AG10803 (cell line): ENCODE measurements around the gene SEC24D.

ENCODE experiments used
- DNase-seq: peaks from one replicate; pipeline ENCODE4 v3.0.0; 2010; ENCODE audit warnings: low read depth
- H3K4me3 ChIP-seq: 2 replicates; pipeline ENCODE4 v1.5.1; 2011; ENCODE audit warnings: mild to moderate bottlenecking, low read length, control low read depth
- TF ChIP-seq, protein P1 (sequence below): conservative IDR thresholded peaks from 2 replicates; pipeline ENCODE4 v1.5.1; 2011; ENCODE audit warnings: mild to moderate bottlenecking, low read length, control low read depth, inconsistent platforms

Gene SEC24D

GRCh38 chr4:118872181-118872580, 36.3 kb upstream of the SEC24D start:
- H3K4me3 ChIP-seq: no peak overlapping the region
- TF ChIP-seq, protein P1, sequence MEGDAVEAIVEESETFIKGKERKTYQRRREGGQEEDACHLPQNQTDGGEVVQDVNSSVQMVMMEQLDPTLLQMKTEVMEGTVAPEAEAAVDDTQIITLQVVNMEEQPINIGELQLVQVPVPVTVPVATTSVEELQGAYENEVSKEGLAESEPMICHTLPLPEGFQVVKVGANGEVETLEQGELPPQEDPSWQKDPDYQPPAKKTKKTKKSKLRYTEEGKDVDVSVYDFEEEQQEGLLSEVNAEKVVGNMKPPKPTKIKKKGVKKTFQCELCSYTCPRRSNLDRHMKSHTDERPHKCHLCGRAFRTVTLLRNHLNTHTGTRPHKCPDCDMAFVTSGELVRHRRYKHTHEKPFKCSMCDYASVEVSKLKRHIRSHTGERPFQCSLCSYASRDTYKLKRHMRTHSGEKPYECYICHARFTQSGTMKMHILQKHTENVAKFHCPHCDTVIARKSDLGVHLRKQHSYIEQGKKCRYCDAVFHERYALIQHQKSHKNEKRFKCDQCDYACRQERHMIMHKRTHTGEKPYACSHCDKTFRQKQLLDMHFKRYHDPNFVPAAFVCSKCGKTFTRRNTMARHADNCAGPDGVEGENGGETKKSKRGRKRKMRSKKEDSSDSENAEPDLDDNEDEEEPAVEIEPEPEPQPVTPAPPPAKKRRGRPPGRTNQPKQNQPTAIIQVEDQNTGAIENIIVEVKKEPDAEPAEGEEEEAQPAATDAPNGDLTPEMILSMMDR: no peak
- no peak for DNase-seq

- TF ChIP-seq, protein P1: no peak
- peak; percentile 70 for DNase-seq
- no peak overlapping the region for H3K4me3 ChIP-seq
Observed at GRCh38 chr4:118869808-118870342, 33.9 kb upstream of the SEC24D start.

DNA sequence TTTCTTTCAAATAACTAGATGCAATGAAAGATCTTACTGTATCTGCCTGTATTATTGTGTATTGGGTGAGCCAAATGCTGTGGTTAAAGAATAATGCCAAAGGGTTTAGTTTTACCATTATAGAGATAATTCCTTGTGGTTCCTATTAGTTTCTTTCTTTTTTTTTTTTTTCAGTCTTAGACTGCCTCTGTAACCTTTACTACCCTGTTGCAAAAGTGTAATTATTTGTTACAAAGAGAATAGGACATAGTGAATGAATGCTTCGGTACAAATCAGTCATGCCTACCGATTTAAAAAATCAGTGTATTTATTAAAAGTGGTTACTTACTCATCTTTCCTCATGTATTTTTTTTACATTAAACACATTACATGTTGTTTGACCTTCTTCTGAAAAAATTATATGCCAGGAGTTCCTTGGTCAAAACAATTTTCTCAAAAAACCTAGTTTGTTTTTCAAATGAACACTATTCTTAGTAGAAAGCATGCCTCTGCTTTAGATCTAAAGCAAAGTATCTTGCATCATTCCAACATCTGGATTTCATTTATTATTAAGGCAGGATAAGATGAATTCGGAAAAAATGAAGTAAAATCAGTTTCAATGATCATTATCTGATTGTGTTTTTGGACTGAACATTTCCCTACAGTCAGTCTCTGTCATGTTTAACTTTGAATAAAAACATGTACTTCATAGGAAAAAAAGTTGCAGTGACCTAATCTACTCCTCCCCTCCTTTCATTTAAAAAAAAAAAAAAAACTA, 31.6 kb upstream of the SEC24D start:
- TF ChIP-seq, protein P1: no peak
- H3K4me3 ChIP-seq: no peak overlapping the region
- peak; percentile 64 for DNase-seq

DNA sequence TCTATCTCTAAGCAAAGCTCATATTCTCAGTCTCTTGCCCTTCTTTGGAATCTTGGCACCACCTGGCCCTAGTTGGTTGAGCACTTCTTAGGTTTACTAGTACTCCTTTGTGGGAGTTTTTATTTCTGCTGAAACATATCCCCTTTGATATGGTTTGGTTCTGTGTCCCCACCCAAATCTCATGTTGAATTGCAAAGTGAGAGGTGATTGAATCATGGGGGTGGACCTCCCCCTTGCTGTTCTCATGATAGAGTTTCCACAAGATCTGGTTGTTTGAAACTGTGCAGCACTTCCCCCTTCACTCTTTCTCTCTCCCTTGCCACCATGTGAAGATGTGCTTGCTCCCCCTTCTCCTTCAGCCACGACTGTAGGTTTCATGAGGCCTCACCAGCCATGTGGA, 30.5 kb upstream of the SEC24D start:
- no peak overlapping the region for H3K4me3 ChIP-seq
- TF ChIP-seq, protein P1: no peak
- DNase-seq: no peak

DNA sequence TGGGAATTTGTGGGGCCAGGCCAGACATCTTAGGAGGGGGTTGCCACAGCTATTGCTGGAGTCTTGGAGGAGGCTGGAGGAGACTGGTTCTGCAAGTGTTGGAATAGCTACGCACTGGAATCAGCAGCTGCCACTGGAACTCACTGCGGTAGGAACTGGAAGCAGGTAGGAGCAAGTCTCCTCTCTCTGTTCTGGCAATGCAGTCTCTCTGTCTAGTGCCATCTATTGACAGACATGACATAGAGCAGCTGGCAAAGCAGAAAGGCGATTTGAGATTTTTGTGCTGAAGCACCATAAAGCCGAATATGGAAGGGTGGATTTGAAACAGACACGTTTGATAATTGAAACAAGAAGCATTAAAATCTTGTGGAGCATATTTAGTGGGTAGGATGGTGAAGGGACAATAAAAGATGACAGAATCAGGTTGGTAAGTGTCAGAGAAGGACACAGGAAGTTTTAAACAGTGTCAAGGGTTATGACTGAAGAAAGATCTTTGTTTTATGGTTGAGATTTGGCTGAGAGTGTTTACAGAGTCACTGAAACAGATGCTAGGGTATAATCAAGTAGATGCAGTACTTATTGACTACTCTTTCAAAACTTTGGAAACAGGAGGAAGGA, 29.3 kb upstream of the SEC24D start:
- TF ChIP-seq, protein P1: peak; percentile 82
- peak; percentile 56 for DNase-seq
- H3K4me3 ChIP-seq: no peak overlapping the region

GRCh38 chr4:118858779-118859178, 22.9 kb upstream of the SEC24D start:
- H3K4me3 ChIP-seq: no peak overlapping the region
- TF ChIP-seq, protein P1: no peak
- no peak for DNase-seq

- no peak for DNase-seq
- TF ChIP-seq, protein P1: no peak
- no peak overlapping the region for H3K4me3 ChIP-seq
Observed at GRCh38 chr4:118857760-118858159, 21.8 kb upstream of the SEC24D start.
